ENCODE results near the gene ADRB1.

DNA sequence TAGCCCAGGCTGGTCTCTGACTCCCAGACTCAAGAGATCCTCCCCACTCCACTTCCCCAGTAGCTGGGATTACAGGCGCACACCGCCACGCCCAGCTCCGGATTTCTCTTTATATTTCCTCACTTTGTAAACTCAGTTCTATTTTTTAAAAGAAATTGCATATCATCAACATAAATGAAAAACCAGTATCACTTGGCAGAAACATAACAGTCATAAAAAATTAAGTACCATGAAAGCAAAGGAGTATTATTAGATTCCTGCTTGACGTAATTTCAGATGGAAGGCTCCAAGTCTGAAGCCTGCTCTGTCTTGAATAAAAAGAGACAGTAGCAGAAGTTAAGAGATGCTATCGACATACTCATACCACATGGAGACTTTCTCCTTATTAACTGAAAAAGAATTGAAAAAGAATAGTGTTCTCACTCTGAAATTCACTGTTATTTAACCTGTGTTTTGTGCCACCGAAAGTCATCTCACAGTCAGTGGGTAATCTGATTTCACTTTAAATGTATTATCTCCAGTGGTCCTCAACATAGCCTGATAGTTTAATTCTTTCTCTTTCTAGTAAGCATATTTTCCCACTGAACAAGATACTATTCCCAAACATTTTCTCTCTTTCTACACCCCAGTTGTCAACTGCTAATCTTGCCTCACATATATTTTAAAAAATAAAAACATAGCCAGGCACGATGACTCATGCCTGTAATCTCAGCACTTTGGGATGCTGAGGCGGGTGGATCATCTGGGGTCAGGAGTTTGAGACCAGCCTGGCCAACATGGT lies 40.3 kb upstream of the ADRB1 start:
- TF ChIP-seq, protein P1, sequence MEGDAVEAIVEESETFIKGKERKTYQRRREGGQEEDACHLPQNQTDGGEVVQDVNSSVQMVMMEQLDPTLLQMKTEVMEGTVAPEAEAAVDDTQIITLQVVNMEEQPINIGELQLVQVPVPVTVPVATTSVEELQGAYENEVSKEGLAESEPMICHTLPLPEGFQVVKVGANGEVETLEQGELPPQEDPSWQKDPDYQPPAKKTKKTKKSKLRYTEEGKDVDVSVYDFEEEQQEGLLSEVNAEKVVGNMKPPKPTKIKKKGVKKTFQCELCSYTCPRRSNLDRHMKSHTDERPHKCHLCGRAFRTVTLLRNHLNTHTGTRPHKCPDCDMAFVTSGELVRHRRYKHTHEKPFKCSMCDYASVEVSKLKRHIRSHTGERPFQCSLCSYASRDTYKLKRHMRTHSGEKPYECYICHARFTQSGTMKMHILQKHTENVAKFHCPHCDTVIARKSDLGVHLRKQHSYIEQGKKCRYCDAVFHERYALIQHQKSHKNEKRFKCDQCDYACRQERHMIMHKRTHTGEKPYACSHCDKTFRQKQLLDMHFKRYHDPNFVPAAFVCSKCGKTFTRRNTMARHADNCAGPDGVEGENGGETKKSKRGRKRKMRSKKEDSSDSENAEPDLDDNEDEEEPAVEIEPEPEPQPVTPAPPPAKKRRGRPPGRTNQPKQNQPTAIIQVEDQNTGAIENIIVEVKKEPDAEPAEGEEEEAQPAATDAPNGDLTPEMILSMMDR (IDR thresholded peaks at IDR 0.05 in 4 of 5, conservative IDR thresholded peaks at IDR 0.05 in 1 of 5) = no peak
- TF ChIP-seq POLR2A (IDR thresholded peaks at IDR 0.05) = no peak

Data from gastrocnemius medialis (tissue), 4 donors.